GM19438 (cell line): ENCODE measurements around the gene SLC9A5.

Source experiments
- ATAC-seq: cut with Tn5 transposase; IDR thresholded peaks from one replicate; pipeline ENCODE4 v1.9.1; 2021; ENCODE audit warnings: low read depth; ENCODE audit not compliant: unreplicated experiment

The SLC9A5 gene

DNA sequence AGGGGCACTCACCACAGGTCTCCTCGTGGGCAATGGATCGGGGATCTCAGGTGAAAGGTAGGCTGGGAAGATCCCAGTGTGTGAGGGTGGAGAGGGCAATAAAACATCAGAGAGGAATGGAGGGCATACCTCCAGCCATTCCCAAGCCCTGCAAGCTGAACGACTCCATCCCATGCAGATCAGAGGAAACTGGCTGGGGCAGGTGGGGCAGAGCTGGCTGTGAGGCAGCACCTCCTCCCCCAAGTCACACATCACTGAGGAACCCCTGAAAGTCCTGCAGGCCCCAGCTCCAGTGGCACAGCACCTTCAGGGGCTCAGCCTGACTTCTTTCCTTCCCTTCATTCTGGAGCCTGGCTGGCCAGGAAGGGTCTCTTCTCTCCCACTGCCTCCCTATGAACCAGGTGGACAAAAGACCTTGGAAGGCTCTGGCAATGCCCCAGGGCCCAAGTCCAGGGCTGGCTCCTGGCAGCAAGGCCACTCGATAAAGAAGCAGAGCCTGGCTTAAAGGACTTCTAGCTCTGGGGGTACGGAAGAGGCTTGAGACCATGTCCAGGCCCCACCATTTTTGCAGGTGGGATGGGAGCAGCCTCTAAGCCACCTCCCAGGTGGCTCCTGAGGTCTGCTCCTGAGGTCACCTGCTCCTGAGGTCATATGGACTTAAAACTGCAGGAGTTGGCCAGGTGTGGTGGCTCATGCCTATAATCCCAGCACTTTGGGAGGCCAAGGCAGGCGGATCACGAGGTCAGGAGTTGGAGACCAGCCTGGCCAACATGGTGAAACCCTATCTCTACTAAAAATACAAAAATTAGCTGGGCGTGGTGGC, 35.4 kb upstream of the SLC9A5 start:
- no peak for ATAC-seq

DNA sequence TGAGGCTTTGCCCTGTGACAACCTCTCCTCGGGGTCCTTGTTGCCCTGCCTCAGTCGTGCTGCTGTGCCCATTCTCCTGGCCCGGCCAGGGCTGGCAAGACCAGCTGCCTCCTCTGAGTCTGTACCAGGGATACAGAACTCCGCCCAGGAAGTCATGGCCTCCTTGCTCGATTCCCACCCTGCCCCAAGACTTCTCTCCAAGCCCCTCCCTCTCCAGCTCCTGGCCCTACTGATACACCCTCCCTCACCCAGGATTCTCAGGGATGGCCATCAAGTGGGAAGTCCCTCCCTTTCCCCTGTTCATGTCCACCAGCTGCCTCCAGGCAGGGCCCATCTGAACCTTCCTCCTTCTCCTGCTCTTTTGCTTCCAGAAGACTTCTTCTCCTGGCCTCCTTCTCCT, 33.1 kb upstream of the SLC9A5 start:
- ATAC-seq, result no peak

DNA sequence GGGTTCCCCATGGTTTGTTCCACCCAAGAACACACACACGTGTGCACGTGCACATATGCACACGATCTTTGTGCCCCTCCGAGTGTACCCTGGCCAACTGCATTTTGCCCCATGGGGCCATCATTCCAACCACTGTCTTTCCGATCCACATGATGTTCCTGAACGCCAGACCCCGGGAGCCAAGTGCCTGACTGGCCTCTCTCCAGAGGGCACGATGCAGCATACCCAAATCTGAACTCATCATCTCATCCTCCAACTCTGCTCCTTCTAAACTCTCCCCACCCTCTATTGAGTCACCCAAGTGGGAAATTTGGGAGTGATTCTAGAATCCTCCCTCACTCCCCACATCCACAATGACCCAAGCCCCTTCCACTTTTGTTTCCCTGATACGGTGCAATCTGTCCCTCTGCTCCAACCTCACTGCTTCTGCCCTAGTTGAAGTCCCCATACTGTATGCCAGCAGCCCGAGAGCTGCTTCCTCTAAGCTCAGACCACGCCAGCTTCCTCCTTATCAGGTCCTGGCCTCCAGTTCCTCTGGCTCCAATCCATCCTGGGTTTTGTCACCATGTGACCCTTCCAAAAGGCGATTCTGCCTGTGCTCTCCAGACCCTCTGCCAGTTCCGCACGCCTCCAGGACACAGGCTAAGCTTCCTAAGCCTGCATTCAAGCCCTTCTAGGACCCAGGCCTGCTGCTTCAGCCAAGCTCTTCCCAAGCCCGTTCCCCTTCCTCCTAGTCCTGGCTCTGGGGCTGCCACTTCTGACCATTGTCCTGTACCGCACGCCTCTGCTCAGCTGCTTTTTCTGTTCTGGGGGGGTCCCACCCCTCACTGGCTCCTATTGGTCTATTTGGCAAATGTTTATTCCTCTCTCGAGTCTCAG, 31.9 kb upstream of the SLC9A5 start:
- no peak for ATAC-seq

DNA sequence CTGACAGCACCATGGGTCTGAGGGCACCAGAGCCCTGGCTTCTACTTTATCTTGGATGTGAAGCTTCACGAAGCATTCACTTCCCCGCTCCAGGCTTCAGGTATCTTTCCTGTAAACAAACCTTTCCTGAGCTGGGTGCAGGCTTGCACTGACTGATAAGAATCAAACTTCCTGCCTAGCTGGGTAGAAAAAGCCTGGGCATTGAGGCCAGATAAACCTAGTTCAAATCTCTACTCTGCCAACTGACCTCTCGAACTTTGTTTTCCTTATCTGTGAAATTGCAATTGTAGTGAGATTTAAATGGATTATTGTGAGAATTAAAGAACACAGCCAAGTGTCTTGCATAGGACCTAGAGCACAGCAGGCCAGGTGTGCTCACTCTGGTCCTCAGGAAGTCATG, 24.8 kb upstream of the SLC9A5 start:
- no peak for ATAC-seq

DNA sequence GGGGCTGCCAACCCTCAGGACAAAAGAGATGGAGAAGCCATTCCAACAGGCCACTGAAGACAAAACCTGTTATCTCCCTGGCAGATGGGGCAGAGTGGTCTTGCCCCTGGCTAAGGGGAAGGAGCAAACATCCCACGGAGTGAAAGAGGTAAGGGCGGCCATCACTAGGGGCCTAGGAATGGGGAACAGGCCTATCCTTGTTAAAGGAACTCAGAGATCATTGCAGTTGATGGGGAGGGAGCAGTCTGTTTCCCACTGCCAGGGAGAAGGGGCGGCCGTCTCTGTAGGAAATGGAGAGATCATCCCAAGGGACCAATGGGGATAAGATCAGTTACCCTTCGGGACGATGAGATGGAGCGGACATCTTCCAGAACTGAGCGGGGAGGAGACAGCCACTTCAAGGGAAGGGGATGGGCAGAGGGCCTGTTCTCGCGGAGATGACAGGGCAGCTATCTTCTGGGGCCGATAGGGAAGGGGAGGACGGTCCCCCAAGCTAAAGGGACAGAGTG, 22.4 kb upstream of the SLC9A5 start:
- ATAC-seq, result no peak

DNA sequence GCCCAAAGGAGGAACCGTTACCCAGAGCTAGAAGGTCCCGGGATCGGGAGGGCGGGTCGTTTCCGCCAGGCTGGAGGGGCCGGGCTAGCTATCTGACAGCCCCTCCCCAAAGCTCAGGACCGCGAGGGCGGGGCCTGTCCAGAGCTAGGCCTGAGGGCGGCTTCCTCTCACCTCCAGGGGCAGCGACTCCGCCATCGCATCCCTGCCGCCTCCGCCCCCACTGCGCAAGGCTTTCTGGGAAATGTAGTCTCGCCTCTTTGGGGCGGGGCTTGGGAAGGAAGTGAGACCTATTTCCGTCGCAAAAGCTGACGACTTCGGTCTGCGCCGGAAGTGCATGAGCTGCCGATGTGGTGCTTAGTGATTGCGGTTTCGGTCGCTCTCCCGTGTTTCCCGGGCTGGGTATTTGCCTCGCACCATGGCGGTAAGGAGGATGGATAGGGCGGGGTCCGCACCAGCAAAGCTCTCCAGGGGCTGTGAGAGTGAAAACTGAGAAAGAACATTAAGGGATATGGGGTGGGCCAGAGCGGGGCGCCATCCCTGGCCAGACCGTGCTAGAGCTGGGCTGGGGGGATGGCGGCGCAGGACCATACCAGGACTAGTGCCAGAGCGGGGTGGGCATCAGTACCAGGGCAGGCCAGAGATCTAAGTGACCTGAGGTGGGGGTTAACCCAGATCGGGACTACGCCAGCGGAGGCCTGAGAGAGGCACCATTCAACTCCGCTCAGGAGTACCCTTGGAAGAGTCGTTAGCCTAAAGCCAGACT, 21.8 kb upstream of the SLC9A5 start, which contains the start of gene TMEM208:
Gene TMEM208 (plus strand): TSS at position 327 of the 763 bp plus-strand sequence. CDS start 89 bp downstream, at position 416.
- ATAC-seq, result peak; percentile 91

DNA sequence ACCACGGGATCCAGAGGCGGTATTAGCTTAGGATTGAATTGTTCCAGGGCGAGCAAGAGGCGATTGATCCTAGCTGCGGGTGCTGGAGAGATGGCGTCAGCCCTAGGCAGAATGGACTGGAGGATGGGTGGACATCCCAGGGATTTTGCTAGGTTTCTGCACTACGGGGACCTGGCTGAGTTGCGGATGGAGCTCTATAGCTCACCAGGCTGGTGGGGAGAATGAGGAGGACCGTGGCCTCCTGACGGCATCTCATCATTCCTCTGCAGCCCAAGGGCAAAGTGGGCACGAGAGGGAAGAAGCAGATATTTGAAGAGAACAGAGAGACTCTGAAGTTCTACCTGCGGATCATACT, 21.2 kb upstream of the SLC9A5 start:
- no peak for ATAC-seq

DNA sequence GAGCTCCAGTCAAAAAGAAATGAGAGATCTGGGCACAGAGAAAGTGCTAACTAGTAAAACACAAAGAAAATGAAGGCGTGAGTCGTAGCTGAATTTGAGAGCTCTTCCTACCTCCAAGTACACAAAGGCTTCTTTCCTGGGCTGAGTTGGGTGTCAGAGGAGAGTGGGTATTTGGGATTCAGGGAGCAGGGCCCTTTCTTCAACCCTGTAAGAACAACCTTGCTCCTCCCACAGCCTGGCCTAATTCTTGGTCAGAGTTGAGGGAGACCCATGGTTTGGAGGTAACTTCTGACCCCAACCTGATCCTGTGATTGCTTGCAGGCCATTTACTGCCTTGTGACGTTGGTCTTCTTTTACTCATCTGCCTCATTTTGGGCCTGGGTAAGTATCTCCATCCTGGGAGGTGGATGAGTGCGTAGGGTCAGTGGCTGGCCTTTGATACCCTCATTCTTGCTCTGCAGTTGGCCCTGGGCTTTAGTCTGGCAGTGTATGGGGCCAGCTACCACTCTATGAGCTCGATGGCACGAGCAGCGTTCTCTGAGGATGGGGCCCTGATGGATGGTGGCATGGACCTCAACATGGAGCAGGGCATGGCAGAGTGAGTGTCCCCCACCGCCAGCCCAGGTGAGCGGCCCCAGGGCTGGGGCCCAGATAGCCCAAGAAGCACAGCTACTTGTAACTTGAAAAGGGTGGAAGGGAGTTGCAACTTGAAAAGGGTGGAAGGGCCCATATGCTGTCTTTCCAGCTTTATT, 20.6 kb upstream of the SLC9A5 start:
- ATAC-seq, result no peak

DNA sequence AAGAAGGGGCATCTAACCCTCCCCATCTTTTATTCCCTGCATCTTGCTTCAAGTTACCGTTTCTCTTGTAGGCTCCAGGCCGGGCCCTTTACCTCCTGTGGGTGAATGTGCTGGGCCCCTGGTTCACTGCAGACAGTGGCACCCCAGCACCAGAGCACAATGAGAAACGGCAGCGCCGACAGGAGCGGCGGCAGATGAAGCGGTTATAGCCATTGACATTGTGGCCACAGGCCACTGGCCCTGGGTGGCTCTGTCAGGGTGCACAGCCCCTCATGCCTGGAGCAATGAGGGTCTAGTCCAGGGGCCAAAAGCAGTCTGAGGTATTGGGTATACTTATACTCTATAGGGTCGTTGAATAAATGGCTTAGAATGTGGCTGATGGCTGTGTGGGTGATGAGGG, 19.9 kb upstream of the SLC9A5 start:
- ATAC-seq, result no peak

DNA sequence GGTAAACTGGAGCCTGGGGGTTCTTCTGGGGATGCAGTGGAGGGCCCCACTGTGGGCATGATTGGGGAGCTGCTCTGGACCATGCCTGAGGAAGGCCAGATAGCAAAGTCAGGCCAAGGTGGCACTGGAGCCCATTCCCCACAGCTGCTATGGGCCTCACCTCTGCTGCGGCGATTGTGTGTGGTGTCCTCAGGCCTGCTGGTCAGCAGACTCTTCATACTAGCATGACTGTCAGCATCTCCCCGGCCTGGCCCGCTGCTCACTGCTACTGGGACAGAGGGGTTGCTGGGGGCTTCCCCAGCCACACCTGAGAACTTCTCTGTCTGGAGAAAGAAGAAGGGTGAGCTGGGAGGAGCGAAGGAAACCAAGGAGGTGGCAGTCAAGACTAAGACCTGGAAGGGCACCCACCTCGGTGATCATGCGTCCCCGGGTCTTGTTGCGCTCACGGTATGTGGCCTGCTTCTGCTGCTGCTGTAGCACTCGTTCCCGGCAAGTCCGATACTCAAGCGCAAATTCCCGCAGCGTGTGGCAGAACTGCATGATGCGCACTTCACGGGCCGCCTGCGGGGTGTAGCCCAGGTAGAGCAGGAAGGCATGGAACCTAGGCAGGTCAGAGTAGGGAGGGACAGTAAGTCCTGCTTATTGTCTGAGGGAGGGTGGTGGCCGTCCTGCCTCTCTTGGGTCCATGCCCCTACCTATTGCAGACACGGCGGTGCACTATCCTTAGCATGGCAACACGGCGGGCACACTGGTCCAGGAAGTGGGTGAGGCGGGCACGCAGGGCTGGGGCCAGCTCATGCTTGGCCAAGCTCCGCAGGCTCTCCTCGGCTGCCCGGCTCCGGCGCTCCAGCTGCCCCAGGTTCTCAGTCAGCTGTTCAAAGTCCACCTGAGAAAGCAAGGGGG, 18.6 kb upstream of the SLC9A5 start:
- no peak for ATAC-seq

DNA sequence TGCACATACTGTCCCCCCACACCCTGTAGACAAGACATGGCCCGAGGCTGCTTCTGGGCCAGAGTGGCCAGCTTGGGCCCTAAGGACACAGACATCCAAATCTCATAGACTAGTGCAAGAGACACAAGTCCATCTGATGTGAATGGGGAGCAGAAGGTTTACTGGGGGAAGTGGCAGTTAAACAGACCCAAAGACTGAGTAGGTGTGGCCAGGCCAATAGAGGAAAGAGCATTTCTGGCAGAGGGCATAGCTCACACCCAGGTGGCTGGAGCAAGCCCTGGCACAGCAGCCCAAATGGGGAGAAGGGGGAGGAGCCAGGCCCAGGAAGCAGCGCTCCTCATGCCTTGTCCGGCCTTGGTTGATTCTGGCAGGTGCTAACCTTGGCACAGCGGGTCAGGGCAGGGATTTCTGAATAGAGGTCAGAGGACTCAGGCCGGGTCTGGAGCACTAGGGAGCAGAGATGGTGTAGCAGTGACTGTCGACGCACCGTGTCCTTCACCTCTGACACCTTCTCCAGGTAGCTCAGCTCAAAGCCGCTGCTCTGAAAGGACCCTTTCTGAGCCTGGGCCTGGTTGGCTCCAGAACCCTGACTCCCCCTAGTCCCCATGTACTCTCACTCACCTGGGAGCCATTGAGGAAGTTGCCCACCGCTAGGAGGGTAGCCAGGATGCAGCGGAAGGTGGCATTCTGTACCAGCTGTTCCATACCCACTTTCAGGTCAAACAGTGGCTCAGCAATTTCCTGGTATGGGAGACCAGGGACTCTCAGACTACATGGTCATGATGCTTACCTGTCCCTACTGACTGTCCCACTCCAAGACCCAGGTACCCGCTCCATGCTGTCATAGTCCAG, 17.7 kb upstream of the SLC9A5 start:
- no peak for ATAC-seq

DNA sequence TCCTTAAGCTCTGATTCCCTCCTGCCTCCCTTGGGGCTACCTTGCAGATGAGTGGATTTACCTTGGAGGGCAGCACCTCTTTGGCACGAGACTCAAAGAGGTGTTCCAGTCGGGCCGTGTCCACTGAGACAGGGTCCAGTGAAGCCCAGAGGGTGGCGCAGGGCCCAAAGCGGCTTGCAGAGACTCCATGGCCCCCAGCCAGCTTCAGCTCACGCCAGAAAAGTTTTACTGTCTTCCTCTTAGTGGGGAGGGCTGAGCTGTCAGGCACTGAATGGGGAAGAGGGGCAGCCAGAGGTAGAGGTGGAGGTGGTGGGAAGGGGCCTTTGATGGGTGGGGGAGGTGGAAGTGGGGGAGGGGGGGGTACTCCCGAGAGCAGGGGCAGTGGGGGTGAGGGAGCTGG, 15.2 kb upstream of the SLC9A5 start:
- no peak for ATAC-seq

DNA sequence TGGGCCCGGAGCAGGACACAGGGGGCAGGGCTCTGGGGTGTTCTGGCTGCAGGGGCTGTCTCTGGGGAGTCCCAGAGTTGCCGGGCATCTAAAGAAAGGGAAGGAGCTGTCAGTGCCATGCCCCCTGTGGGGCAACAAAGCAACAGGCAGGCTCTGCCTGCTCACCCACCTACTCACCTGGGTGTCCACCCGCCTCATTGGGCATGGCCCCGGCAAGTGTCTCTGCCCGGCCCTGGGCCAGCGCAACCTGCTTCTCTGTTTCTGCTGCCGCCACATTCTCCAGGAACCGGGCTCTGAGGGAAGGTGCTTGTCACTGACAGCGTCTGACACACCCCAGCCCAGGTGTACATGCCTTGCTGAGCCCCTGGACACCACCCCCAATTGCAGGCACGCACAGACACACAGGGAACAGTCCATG, 14.6 kb upstream of the SLC9A5 start:
- no peak for ATAC-seq

DNA sequence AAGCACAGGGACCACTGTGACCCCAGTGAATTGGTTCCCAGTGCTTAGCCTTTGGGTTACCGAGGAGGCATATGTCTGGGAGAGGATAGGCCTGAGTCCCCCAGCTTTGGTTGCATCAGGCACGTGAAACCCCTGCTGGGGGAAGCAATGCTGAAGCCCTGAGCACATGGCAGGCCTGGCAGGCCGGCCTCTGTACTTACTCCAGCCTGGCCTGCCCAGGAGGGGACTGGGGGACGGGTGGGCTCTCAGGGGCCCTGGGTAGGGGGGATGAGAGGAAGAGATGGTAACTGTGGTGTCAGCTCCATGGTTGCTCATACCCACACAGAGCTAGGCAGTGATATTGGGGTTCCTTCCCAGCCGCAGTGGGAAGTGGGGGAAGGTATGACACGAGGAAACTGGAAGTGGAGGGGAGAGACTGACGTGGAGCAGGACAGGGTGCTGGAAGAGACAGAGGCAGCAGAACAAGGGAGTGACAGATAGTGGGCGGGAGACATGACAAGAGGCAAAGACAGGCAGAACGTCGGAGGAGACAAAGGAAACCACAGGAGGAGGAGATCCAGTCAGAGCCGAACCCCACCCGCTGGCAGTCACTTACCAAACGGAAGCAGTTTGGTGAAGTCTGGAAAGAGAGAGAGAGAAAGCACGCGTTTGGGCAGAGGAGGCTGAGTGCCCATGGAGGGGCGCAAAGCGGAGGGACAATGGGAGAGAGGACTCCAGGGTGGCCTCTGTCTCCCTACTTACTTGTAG, 12.8 kb upstream of the SLC9A5 start:
- ATAC-seq, result no peak

DNA sequence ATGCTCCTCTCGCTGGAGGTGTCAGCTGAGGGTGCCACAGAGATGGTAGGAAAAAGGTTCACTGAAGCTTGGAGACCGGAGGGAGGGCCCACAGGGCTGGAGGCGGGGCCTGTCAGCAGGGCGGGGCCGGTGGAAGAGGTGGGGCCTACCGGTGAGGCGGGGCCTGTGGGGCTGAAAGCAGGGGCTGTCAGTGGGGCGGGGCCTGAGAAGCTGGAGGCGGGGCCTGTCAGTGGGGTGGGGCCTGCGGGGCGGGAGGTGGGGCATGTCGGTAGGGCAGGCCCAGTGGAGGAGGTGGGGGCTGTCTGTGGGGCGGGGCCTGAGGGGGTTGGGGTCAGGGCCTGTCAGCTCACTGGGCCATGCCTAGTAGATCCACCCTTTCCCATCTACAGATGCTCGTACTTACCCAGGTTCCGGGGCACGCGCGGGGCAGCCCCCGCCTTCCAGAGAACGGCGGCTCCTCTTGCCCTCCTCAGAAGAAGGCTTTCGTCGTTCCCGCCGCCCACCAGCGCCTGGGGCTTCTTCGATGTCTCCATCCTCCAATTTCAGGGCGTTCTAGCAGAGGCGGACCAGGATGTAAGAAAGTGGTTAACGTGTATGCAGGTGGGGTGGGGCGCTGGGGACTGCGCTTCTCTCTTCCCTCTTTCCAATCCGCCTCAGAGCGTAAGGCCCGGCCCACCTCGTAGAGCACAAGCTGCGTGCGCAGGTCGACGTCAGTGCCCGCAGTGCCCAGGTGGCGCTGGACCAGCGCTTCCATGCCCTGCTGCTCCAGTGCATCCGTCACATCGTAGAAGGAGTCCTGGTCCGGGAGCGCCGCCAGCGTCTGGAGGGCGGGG, 12.0 kb upstream of the SLC9A5 start:
- no peak for ATAC-seq

DNA sequence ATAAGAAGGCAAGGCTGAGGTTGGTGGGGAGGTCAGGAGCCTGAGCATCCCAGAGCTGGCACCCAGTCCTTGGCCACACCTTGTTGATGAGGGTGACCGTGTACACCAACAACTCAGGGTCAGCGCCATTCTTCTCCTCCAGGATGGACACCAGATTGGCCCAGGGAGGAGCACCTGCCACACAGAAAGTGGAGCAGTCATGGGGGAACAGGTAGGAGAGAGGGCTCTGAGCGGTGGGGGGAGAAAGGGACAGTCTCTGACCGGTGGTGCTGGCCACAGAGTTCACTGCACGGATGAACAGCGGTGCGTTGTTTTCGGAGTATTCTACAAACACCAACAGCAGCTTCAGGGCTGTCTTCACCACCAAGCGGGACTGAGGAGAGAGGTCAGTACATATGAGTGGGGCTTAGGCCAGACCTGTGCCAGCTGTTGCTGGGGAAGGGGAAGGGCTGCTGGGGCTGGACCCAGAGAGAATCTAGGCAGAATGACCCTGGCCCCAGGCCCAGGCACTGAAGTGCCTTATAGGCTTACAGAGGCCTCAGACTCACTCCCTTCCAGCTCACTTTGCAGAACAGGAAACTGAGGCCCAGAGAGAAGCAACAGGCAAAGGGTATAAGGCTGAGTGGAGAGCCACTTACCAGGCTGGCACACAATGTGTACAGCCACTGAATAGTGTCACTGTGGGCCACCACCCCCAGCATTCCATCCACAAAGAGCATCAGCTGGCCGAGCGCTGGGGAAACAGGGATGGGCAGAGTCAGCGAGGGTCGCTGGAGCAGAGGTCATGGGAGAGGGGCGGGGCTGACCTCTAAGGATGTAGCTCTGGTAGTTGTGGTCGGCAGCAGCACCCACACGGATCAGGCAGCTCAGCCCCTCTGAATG, 11.1 kb upstream of the SLC9A5 start:
- ATAC-seq, result no peak
